Measurements from ENCODE around the gene CTTNBP2.

GRCh38 chr7:117790251-117790650, 83.0 kb downstream of the CTTNBP2 start:
- TF ChIP-seq POLR2AphosphoS5 (IDR thresholded peaks at IDR 0.05; ENCODE audit: low read depth), result no peak
- TF ChIP-seq, protein P1, sequence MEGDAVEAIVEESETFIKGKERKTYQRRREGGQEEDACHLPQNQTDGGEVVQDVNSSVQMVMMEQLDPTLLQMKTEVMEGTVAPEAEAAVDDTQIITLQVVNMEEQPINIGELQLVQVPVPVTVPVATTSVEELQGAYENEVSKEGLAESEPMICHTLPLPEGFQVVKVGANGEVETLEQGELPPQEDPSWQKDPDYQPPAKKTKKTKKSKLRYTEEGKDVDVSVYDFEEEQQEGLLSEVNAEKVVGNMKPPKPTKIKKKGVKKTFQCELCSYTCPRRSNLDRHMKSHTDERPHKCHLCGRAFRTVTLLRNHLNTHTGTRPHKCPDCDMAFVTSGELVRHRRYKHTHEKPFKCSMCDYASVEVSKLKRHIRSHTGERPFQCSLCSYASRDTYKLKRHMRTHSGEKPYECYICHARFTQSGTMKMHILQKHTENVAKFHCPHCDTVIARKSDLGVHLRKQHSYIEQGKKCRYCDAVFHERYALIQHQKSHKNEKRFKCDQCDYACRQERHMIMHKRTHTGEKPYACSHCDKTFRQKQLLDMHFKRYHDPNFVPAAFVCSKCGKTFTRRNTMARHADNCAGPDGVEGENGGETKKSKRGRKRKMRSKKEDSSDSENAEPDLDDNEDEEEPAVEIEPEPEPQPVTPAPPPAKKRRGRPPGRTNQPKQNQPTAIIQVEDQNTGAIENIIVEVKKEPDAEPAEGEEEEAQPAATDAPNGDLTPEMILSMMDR (IDR thresholded peaks at IDR 0.05; ENCODE audit: insufficient read depth, low read length), result no peak
- TF ChIP-seq, protein P2, sequence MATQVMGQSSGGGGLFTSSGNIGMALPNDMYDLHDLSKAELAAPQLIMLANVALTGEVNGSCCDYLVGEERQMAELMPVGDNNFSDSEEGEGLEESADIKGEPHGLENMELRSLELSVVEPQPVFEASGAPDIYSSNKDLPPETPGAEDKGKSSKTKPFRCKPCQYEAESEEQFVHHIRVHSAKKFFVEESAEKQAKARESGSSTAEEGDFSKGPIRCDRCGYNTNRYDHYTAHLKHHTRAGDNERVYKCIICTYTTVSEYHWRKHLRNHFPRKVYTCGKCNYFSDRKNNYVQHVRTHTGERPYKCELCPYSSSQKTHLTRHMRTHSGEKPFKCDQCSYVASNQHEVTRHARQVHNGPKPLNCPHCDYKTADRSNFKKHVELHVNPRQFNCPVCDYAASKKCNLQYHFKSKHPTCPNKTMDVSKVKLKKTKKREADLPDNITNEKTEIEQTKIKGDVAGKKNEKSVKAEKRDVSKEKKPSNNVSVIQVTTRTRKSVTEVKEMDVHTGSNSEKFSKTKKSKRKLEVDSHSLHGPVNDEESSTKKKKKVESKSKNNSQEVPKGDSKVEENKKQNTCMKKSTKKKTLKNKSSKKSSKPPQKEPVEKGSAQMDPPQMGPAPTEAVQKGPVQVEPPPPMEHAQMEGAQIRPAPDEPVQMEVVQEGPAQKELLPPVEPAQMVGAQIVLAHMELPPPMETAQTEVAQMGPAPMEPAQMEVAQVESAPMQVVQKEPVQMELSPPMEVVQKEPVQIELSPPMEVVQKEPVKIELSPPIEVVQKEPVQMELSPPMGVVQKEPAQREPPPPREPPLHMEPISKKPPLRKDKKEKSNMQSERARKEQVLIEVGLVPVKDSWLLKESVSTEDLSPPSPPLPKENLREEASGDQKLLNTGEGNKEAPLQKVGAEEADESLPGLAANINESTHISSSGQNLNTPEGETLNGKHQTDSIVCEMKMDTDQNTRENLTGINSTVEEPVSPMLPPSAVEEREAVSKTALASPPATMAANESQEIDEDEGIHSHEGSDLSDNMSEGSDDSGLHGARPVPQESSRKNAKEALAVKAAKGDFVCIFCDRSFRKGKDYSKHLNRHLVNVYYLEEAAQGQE (IDR thresholded peaks at IDR 0.05; ENCODE audit: insufficient replicate concordance, low read depth), result no peak
